Measurements from ENCODE around the gene BMP2. TPM values are rescaled to one million over a fixed set of nuclear protein-coding genes. Genes with fewer than 3 reads are reported as not detected.

Gene BMP2
- total and polyA plus RNA-seq, 4 donors, result 6.2 to 10.1 (median 7.8) TPM

DNA sequence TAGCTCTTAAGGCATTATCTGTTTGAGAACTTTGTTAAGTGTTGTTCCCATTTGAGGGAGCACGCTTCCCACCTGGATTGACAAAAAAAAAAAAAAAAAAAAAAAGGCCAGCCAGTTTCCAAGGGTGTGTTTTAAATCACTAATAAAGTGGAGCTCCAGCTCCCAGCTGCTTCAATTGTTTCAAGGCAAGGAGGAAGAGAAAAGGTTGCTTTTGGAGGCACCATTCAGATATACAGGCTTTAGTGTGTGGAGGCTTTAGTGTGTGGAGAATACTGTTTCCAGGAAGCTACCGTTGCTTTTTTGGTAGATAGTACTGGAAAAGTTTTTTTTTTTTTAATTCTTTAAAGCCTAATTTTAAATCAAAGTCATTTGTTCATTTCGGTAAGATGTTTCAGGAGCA is 17.3 kb downstream of the BMP2 start:
- Histone ChIP-seq H3K9me3 (ENCODE audit: control insufficient read depth, insufficient read depth, low read length) (no peaks in the 10 kb centered on the region), H3K4me1 (ENCODE audit: control insufficient read depth, insufficient read depth, low read length) (no peaks in the 10 kb centered on the region), H3K27me3 (ENCODE audit: control insufficient read depth, insufficient read depth, low read length) (no peaks in the 10 kb centered on the region), H3K4me3 (ENCODE audit: low read depth, low read length) (no peak overlapping the region), H3K27ac (ENCODE audit: low read depth, low read length) (no peak overlapping the region), H3K36me3 (ENCODE audit: control insufficient read depth, insufficient read depth, low read length) (no peaks in the 10 kb centered on the region)
- no CpG with 5 or more reads among the region's 3 CpGs for WGBS (ENCODE audit: insufficient coverage)
- DNase-seq (ENCODE audit: low read depth in 4 of 6, low spot score in 6 of 6), result no peak

DNA sequence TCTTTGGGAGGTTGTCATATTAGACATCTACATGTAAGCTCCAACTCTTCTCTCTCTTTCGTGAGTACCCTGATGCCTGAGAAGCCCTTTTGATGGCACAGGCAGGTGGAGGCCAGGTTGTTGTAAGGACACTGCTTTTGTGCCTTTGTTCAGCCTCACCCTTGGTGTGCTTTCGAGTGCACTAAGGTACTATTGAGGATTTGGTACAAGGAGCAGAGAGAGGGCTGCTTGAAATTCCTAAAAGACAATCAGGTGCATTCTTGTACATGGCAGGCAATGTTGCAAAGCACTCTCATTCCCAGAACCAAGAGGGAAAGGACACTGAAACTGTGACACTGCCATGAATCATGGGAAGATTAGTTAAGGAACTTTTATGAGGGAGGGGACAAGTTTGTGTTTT is 19.1 kb downstream of the BMP2 start:
- Histone ChIP-seq H3K4me3 (ENCODE audit: low read depth, low read length) (no peak overlapping the region), H3K27me3 (ENCODE audit: control insufficient read depth, insufficient read depth, low read length) (no peaks in the 10 kb centered on the region), H3K36me3 (ENCODE audit: control insufficient read depth, insufficient read depth, low read length) (no peaks in the 10 kb centered on the region), H3K4me1 (ENCODE audit: control insufficient read depth, insufficient read depth, low read length) (no peaks in the 10 kb centered on the region), H3K9me3 (ENCODE audit: control insufficient read depth, insufficient read depth, low read length) (no peaks in the 10 kb centered on the region), H3K27ac (ENCODE audit: low read depth, low read length) (no peak overlapping the region)
- 78% methylated on average over 1 of the region's 2 CpGs for WGBS (ENCODE audit: insufficient coverage)
- no peak for DNase-seq (ENCODE audit: low read depth in 4 of 6, low spot score in 6 of 6)

DNA sequence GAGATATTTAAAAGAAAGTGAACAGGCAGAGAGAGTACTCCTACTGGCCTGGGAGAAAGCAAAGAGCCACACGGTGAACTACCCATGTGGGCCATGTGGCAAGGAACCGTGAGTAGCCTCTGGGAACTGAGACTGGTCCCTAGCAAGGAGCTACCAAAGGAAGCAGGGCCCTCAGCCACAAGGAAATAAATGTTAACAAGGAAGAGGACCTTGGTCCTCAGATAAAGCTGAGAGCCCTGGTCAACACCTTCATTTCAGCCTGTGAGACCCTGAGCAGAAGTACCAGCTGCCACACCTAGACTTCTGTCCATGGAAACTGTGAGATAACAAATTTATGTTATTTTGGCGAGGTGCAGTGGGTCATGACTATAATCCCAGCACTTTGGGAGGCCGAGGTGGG is 25.3 kb downstream of the BMP2 start:
- no peaks in the 10 kb centered on the region for H3K9me3 ChIP-seq (ENCODE audit: control insufficient read depth, insufficient read depth, low read length)
- H3K27me3 ChIP-seq (ENCODE audit: control insufficient read depth, insufficient read depth, low read length), result no peaks in the 10 kb centered on the region
- 95% methylated on average over 4 of the region's 4 CpGs for whole genome bisulfite sequencing (ENCODE audit: insufficient coverage)
- DNase-seq (ENCODE audit: low read depth in 4 of 6, low spot score in 6 of 6), result no peak
- no peak overlapping the region for H3K4me3 ChIP-seq (ENCODE audit: low read depth, low read length)
- H3K36me3 ChIP-seq (ENCODE audit: control insufficient read depth, insufficient read depth, low read length), result no peaks in the 10 kb centered on the region
- H3K4me1 ChIP-seq (ENCODE audit: control insufficient read depth, insufficient read depth, low read length), result no peaks in the 10 kb centered on the region
- no peak overlapping the region for H3K27ac ChIP-seq (ENCODE audit: low read depth, low read length)

- no peak for DNase-seq (ENCODE audit: low read depth in 4 of 6, low spot score in 6 of 6)
- Histone ChIP-seq H3K36me3 (ENCODE audit: control insufficient read depth, insufficient read depth, low read length) (no peaks in the 10 kb centered on the region), H3K27me3 (ENCODE audit: control insufficient read depth, insufficient read depth, low read length) (no peaks in the 10 kb centered on the region), H3K27ac (ENCODE audit: low read depth, low read length) (no peak overlapping the region), H3K4me1 (ENCODE audit: control insufficient read depth, insufficient read depth, low read length) (no peaks in the 10 kb centered on the region), H3K4me3 (ENCODE audit: low read depth, low read length) (no peak overlapping the region), H3K9me3 (ENCODE audit: control insufficient read depth, insufficient read depth, low read length) (no peaks in the 10 kb centered on the region)
- 84% methylated on average over 2 of the region's 2 CpGs for whole genome bisulfite sequencing (ENCODE audit: insufficient coverage)
Measured at GRCh38 chr20:6802227-6802626, 34.7 kb downstream of the BMP2 start.

DNA sequence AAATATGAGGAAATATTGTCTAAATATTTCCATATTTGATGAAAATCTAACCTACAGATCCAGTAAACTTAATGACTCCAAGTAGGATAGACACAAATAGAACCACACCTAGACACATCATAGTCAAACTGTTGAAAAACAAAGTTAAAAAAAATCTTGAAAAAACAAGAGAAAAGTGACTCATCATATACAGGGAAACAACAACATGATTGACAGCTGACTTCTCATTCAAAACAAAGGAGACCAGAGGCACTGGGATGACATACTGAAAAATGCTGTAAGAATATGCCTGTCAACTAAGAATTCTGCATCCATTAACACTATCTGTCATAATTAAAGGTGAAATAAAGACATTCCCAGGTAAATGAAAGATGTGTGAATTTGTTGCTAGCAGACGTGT is 38.8 kb downstream of the BMP2 start:
- no peaks in the 10 kb centered on the region for H3K27me3 ChIP-seq (ENCODE audit: control insufficient read depth, insufficient read depth, low read length)
- no peaks in the 10 kb centered on the region for H3K36me3 ChIP-seq (ENCODE audit: control insufficient read depth, insufficient read depth, low read length)
- no peaks in the 10 kb centered on the region for H3K4me1 ChIP-seq (ENCODE audit: control insufficient read depth, insufficient read depth, low read length)
- no peak overlapping the region for H3K27ac ChIP-seq (ENCODE audit: low read depth, low read length)
- no CpG with 5 or more reads among the region's 1 CpG for WGBS (ENCODE audit: insufficient coverage)
- no peaks in the 10 kb centered on the region for H3K9me3 ChIP-seq (ENCODE audit: control insufficient read depth, insufficient read depth, low read length)
- DNase-seq (ENCODE audit: low read depth in 4 of 6, low spot score in 6 of 6), result no peak
- no peak overlapping the region for H3K4me3 ChIP-seq (ENCODE audit: low read depth, low read length)

DNA sequence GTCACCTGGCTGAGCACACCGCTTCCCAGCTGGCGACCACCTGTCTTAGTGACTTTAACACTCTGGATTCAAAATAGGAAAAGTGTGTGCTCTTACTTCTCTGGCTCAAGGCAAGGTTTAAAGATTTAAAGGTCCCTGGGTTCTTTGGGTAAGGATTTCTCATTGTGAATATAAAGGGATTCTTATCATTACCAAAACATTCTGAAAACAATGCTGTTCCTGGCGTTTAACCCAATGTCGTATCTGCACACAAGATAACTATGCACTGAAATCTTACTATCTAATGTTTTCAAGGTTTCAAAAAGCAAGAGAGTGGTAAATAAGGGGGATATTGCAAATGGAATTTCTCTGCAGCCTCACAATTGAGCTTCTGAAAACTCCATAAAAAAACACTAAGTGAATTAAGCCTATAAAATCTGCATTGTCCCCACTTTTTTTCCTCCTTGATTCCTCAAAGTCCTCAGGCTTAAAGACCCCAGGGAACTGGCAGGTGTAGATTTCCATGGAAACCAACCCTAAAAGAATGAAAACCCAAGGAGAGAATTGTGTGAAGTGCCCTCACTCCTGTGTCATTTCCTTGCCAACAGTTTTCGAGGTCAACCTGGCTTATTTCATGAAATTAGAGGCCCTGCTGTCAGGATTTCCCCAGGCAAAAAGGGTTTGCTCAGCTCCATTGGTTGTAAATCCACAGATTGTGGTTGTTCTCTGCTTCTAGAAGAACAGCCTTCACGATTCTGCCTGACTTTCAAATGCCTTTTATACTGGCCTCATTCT is 44.0 kb downstream of the BMP2 start:
- peak in 2 of 6 donors; percentile 29 to 63 for DNase-seq (ENCODE audit: low read depth in 4 of 6, low spot score in 6 of 6)
- Histone ChIP-seq H3K36me3 (ENCODE audit: control insufficient read depth, insufficient read depth, low read length) (no peaks in the 10 kb centered on the region), H3K9me3 (ENCODE audit: control insufficient read depth, insufficient read depth, low read length) (no peaks in the 10 kb centered on the region), H3K27me3 (ENCODE audit: control insufficient read depth, insufficient read depth, low read length) (no peaks in the 10 kb centered on the region), H3K4me1 (ENCODE audit: control insufficient read depth, insufficient read depth, low read length) (no peaks in the 10 kb centered on the region), H3K4me3 (ENCODE audit: low read depth, low read length) (no peak overlapping the region), H3K27ac (ENCODE audit: low read depth, low read length) (no peak overlapping the region)
- WGBS (ENCODE audit: insufficient coverage), result 57% methylated on average over 1 of the region's 6 CpGs

DNA sequence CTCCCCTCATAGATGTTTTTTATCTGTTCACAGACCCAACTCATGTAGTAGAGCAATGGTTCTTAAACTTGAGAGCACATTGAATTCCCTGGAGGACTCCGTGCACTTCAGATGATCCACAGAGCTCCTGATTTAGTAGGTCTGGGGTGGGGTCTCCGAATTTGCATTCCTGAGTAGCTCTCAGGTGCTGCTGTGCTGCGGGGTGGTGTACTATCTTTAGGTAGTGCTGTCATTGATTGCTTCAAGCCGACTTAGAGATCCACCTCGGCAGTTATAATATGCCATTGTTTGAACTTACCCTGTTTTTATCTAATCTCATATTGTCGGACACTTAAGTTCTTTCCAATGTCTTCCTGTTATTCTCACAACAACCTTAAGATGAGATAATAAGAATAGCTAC is 45.0 kb downstream of the BMP2 start:
- H3K36me3 ChIP-seq (ENCODE audit: control insufficient read depth, insufficient read depth, low read length), result no peaks in the 10 kb centered on the region
- no peak overlapping the region for H3K4me3 ChIP-seq (ENCODE audit: low read depth, low read length)
- H3K27me3 ChIP-seq (ENCODE audit: control insufficient read depth, insufficient read depth, low read length), result no peaks in the 10 kb centered on the region
- no peak overlapping the region for H3K27ac ChIP-seq (ENCODE audit: low read depth, low read length)
- no peaks in the 10 kb centered on the region for H3K9me3 ChIP-seq (ENCODE audit: control insufficient read depth, insufficient read depth, low read length)
- no peaks in the 10 kb centered on the region for H3K4me1 ChIP-seq (ENCODE audit: control insufficient read depth, insufficient read depth, low read length)
- DNase-seq (ENCODE audit: low read depth in 4 of 6, low spot score in 6 of 6), result no peak
- 67% methylated on average over 1 of the region's 6 CpGs for WGBS (ENCODE audit: insufficient coverage)

GRCh38 chr20:6814945-6815344 is 47.5 kb downstream of the BMP2 start:
- no peaks in the 10 kb centered on the region for H3K9me3 ChIP-seq (ENCODE audit: control insufficient read depth, insufficient read depth, low read length)
- no peak for DNase-seq (ENCODE audit: low read depth in 4 of 6, low spot score in 6 of 6)
- no CpG with 5 or more reads among the region's 4 CpGs for WGBS (ENCODE audit: insufficient coverage)
- H3K27me3 ChIP-seq (ENCODE audit: control insufficient read depth, insufficient read depth, low read length), result no peaks in the 10 kb centered on the region
- H3K4me3 ChIP-seq (ENCODE audit: low read depth, low read length), result no peak overlapping the region
- H3K27ac ChIP-seq (ENCODE audit: low read depth, low read length), result no peak overlapping the region
- no peaks in the 10 kb centered on the region for H3K36me3 ChIP-seq (ENCODE audit: control insufficient read depth, insufficient read depth, low read length)
- no peaks in the 10 kb centered on the region for H3K4me1 ChIP-seq (ENCODE audit: control insufficient read depth, insufficient read depth, low read length)

DNA sequence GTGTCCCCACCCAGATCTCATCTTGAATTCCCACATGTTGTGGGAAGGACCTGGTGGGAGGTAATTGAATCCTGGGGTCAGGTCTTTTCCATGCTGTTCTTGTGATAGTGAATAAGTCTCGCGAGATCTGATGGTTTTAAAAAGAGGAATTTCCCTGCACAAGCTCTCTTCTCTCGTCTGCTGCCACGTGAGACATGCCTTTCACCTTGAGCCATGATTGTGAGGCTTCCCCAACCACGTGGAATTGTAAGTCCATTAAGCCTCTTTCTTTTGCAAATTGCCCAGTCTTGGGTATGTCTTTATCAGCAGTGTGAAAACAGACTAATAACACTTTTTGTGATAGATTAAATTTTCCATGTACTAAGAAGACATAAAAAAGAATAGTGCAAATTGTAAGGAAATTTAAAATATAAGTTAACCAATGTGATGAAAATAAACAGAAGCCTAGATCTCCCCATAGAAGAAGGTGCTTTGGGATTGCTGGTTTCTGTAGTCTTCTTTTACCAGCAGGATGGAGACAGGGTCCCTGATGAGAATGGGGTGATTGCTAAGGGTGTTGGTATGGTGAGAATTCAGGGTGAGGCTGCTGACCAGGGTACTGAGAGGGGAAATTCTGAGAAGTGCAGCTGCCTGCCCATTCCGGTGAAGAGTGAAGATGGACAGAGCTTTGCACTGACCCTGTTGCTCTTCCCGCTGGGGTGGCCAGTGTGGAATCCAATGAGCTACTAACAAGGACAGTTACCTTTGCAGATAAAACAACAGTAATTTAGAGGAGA is 50.7 kb downstream of the BMP2 start:
- Histone ChIP-seq H3K36me3 (ENCODE audit: control insufficient read depth, insufficient read depth, low read length) (no peaks in the 10 kb centered on the region), H3K4me1 (ENCODE audit: control insufficient read depth, insufficient read depth, low read length) (no peaks in the 10 kb centered on the region), H3K4me3 (ENCODE audit: low read depth, low read length) (no peak overlapping the region), H3K27me3 (ENCODE audit: control insufficient read depth, insufficient read depth, low read length) (no peaks in the 10 kb centered on the region), H3K27ac (ENCODE audit: low read depth, low read length) (no peak overlapping the region), H3K9me3 (ENCODE audit: control insufficient read depth, insufficient read depth, low read length) (no peaks in the 10 kb centered on the region)
- DNase-seq (ENCODE audit: low read depth in 4 of 6, low spot score in 6 of 6), result no peak
- WGBS (ENCODE audit: insufficient coverage), result 94% methylated on average over 3 of the region's 7 CpGs

- no CpG with 5 or more reads among the region's 2 CpGs for WGBS (ENCODE audit: insufficient coverage)
- no peaks in the 10 kb centered on the region for H3K36me3 ChIP-seq (ENCODE audit: control insufficient read depth, insufficient read depth, low read length)
- H3K4me1 ChIP-seq (ENCODE audit: control insufficient read depth, insufficient read depth, low read length), result no peaks in the 10 kb centered on the region
- no peak overlapping the region for H3K4me3 ChIP-seq (ENCODE audit: low read depth, low read length)
- no peak for DNase-seq (ENCODE audit: low read depth in 4 of 6, low spot score in 6 of 6)
- H3K27me3 ChIP-seq (ENCODE audit: control insufficient read depth, insufficient read depth, low read length), result no peaks in the 10 kb centered on the region
- no peaks in the 10 kb centered on the region for H3K9me3 ChIP-seq (ENCODE audit: control insufficient read depth, insufficient read depth, low read length)
- no peak overlapping the region for H3K27ac ChIP-seq (ENCODE audit: low read depth, low read length)
Measured at GRCh38 chr20:6819599-6819998, 52.1 kb downstream of the BMP2 start.
